ENCODE measurements around the gene UGGT1. TPM values are rescaled to one million over a fixed set of nuclear protein-coding genes. Genes with fewer than 3 reads are reported as not detected.
"Not testable (repeated sequence)": the region's sequence is repeated elsewhere in the genome, so short reads cannot be mapped to it uniquely, and the experiment has no call there.

UGGT1 gene
- total and polyA plus RNA-seq, 2 donors from 2014 or later, result 7.0 to 52.3 TPM

DNA sequence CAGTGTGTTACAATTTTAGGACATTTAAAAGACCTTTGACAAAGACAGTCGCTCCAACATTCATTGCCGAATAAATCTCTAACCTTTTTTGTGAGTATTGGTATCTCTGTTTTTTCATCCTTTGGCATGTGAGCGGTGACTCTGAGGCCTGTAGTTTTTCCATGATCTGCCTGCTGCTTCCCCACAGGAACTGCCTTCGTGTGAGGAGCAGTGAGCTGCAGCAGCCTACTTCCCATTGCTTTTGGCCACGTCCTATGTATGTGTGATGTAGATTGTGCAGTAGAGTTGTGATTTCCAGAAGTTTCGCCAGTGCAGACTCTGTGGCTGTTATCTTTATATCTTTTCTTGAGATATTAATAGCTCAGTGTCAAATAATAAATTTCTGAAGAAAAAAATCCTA is 79.8 kb downstream of the UGGT1 start:
- no peak overlapping the region for H3K9ac ChIP-seq (ENCODE audit: low read length in 3 of 3)
- TF ChIP-seq, protein P1, sequence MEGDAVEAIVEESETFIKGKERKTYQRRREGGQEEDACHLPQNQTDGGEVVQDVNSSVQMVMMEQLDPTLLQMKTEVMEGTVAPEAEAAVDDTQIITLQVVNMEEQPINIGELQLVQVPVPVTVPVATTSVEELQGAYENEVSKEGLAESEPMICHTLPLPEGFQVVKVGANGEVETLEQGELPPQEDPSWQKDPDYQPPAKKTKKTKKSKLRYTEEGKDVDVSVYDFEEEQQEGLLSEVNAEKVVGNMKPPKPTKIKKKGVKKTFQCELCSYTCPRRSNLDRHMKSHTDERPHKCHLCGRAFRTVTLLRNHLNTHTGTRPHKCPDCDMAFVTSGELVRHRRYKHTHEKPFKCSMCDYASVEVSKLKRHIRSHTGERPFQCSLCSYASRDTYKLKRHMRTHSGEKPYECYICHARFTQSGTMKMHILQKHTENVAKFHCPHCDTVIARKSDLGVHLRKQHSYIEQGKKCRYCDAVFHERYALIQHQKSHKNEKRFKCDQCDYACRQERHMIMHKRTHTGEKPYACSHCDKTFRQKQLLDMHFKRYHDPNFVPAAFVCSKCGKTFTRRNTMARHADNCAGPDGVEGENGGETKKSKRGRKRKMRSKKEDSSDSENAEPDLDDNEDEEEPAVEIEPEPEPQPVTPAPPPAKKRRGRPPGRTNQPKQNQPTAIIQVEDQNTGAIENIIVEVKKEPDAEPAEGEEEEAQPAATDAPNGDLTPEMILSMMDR (IDR thresholded peaks at IDR 0.05; ENCODE audit: borderline replicate concordance, extremely low read depth, insufficient read depth), result no peak
- no peaks in the 10 kb centered on the region for H3K4me1 ChIP-seq (ENCODE audit: control insufficient read depth in 2 of 3, insufficient read depth in 2 of 3, low read depth in 1 of 3, low read length in 3 of 3)
- H3K27me3 ChIP-seq (ENCODE audit: control insufficient read depth, insufficient read depth, low read length), result no peaks in the 10 kb centered on the region
- DNase-seq, result no peak
- peaks cover 0 to 44% (median 32%) of the 10 kb centered on the region in 3 donors for H3K36me3 ChIP-seq (ENCODE audit: control insufficient read depth in 2 of 3, insufficient read depth in 3 of 3, low read length in 3 of 3)
- H3K9me3 ChIP-seq (ENCODE audit: control insufficient read depth in 2 of 3, insufficient read depth in 1 of 3, low read length in 3 of 3), result no peaks in the 10 kb centered on the region
- H3K27ac ChIP-seq (ENCODE audit: low read depth in 2 of 2, low read length in 2 of 2), result no peak overlapping the region
- intact Hi-C loops (cut with DNase I), result no loop called here
- H3K4me3 ChIP-seq (ENCODE audit: low read length in 3 of 3), result no peak overlapping the region
- no peak for FAIRE-seq

DNA sequence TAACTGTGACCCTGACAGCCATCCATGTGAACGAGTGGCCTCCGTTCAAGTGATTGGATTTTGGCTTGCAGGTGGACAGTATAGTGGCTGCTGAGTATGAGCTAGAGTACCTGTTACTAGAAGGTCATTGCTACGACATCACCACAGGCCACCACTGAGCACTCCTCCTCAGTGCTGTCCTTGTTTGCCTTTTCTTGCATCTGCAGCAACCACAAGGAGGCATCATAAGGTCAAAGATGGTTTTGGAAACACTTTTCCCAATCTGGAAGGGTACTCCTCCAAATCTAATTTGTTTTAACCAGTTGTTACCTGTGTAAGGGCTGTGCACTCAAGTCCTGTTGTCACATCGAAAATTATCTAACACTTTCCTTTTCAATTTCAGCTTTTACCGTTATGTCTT is 81.2 kb downstream of the UGGT1 start:
- intact Hi-C loops (cut with DNase I), result no loop called here
- no peak overlapping the region for H3K27ac ChIP-seq (ENCODE audit: low read depth in 2 of 2, low read length in 2 of 2)

DNA sequence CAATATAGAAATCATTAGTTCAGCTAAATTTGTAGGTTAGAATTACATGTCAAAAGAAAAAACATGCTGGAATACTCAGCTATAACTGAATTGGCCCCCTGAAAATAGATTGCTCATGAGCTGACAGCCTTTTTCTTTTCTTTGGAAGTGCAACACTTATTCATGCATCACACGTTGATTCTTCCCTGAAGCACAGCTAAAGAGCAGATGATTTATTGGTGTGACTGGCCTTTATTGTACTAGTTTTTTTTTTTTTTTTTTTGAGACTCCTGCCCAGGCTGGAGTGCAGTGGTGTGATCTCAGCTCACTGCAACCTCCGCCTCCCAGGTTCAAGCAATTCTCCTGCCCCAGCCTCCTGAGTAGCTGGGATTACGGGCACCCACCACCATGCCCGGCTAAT is 83.1 kb downstream of the UGGT1 start:
- H3K9me3 ChIP-seq (ENCODE audit: control insufficient read depth in 2 of 3, insufficient read depth in 1 of 3, low read length in 3 of 3); H3K27me3 ChIP-seq (ENCODE audit: control insufficient read depth, insufficient read depth, low read length); H3K4me3 ChIP-seq (ENCODE audit: low read length in 3 of 3); DNase-seq; H3K27ac ChIP-seq (ENCODE audit: low read depth in 2 of 2, low read length in 2 of 2); H3K9ac ChIP-seq (ENCODE audit: low read length in 3 of 3); intact Hi-C loops (cut with DNase I); H3K4me1 ChIP-seq (ENCODE audit: control insufficient read depth in 2 of 3, insufficient read depth in 2 of 3, low read depth in 1 of 3, low read length in 3 of 3); FAIRE-seq: not testable (repeated sequence)
- H3K36me3 ChIP-seq (ENCODE audit: control insufficient read depth in 2 of 3, insufficient read depth in 3 of 3, low read length in 3 of 3), result peaks cover 5 to 48% (median 30%) of the 10 kb centered on the region in 3 donors

More for the DNA sequence above, 81.2 kb downstream of the UGGT1 start:
- H3K9ac ChIP-seq (ENCODE audit: low read length in 3 of 3), result no peak overlapping the region
- TF ChIP-seq, protein P1 (IDR thresholded peaks at IDR 0.05; ENCODE audit: borderline replicate concordance, extremely low read depth, insufficient read depth), result no peak
- DNase-seq, result no peak
- H3K27me3 ChIP-seq (ENCODE audit: control insufficient read depth, insufficient read depth, low read length), result no peaks in the 10 kb centered on the region
- H3K36me3 ChIP-seq (ENCODE audit: control insufficient read depth in 2 of 3, insufficient read depth in 3 of 3, low read length in 3 of 3), result peaks cover 2 to 37% (median 35%) of the 10 kb centered on the region in 3 donors
- H3K4me3 ChIP-seq (ENCODE audit: low read length in 3 of 3), result no peak overlapping the region
- no peaks in the 10 kb centered on the region for H3K9me3 ChIP-seq (ENCODE audit: control insufficient read depth in 2 of 3, insufficient read depth in 1 of 3, low read length in 3 of 3)
- H3K4me1 ChIP-seq (ENCODE audit: control insufficient read depth in 2 of 3, insufficient read depth in 2 of 3, low read depth in 1 of 3, low read length in 3 of 3), result no peaks in the 10 kb centered on the region
- no peak for FAIRE-seq

DNA sequence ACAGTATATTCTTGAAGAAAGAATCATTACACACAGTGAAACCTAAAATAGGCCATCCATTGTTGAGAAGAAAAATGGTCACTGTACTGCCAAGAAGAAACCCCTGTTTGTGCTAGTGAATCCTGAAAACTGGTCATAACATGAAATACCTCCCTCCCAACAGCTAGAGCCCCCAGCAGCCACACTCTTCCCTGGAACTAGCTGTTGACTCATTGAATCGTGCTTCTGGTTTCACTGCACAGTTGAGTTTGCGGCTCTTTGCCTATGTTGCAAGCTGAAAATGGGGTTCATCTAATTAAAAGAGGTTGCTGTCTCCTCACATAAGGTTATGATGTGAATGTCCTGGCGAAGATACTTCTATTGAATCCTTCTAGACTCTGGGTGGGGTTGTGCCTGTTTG is 86.3 kb downstream of the UGGT1 start:
- H3K4me3 ChIP-seq (ENCODE audit: low read length in 3 of 3), result no peak overlapping the region
- peaks cover 10 to 53% (median 48%) of the 10 kb centered on the region in 3 donors for H3K36me3 ChIP-seq (ENCODE audit: control insufficient read depth in 2 of 3, insufficient read depth in 3 of 3, low read length in 3 of 3)
- H3K27me3 ChIP-seq (ENCODE audit: control insufficient read depth, insufficient read depth, low read length), result no peaks in the 10 kb centered on the region
- H3K9ac ChIP-seq (ENCODE audit: low read length in 3 of 3), result no peak overlapping the region
- H3K4me1 ChIP-seq (ENCODE audit: control insufficient read depth in 2 of 3, insufficient read depth in 2 of 3, low read depth in 1 of 3, low read length in 3 of 3), result no peaks in the 10 kb centered on the region
- no peak for DNase-seq
- H3K27ac ChIP-seq (ENCODE audit: low read depth in 2 of 2, low read length in 2 of 2), result no peak overlapping the region
- no peak for FAIRE-seq
- no peaks in the 10 kb centered on the region for H3K9me3 ChIP-seq (ENCODE audit: control insufficient read depth in 2 of 3, insufficient read depth in 1 of 3, low read length in 3 of 3)
- intact Hi-C loops (cut with DNase I), result no loop called here
- TF ChIP-seq, protein P1 (IDR thresholded peaks at IDR 0.05; ENCODE audit: borderline replicate concordance, extremely low read depth, insufficient read depth), result no peak

All from kidney (tissue), 14 donors.